CD4-positive, alpha-beta T cell treated with Interleukin-15 for 1 hour (primary cell): ENCODE results near the gene IDUA.
"Not testable (repeated sequence)": the region's sequence is repeated elsewhere in the genome, so short reads cannot be mapped to it uniquely, and the experiment has no call there.

Source experiments
- DNase-seq: peaks from one replicate; pipeline ENCODE4 v3.0.0-alpha.2; 2020

IDUA gene

DNA sequence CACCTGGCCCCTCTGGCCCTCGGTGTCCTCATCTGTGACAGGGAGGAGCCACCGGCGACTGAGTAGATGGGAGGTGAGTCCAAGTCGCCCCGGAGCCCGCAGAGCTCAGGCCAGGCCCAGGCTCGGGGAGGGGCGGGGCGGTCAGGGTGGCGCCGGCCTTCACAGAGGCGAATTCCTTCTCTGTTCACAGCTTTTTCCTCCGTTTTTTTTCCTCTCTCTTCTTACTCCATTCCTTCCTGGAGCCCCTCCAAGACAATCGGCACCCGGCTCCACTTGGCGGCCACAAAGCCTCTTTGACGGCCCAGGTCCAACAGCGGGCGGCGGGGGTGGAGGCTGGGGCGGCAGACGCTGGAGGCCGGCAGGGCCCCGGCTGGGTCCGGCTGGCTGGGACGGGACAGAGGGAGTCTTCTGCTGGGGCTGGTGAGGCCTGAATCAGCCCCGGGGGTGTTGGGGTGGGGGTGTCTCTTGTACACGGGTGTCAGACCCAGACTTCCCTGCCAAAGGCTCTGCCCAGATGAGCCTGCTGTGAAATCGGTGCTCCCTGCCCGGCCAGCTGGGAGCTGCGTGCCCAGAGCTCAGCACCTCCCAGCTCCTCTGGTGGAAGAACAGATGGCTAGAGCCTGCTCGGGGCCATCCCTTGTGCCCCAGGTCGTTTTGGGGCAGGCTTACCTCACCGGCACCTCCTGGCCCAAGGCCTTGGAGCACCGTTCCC, 47.2 kb downstream of the IDUA start:
- DNase-seq, result no peak

GRCh38 chr4:1035510-1035909, 48.7 kb downstream of the IDUA start:
- no peak for DNase-seq

- no peak for DNase-seq
Measured at GRCh38 chr4:1036095-1036494, 49.3 kb downstream of the IDUA start.

GRCh38 chr4:1036976-1037810, 50.3 kb downstream of the IDUA start:
- no peak for DNase-seq

GRCh38 chr4:1038948-1039492, 52.2 kb downstream of the IDUA start:
- no peak for DNase-seq

GRCh38 chr4:1039493-1040343, 52.9 kb downstream of the IDUA start:
- no peak for DNase-seq

GRCh38 chr4:1040344-1041146, 53.7 kb downstream of the IDUA start:
- no peak for DNase-seq

- no peak for DNase-seq
Measured at GRCh38 chr4:1041147-1041935, 54.5 kb downstream of the IDUA start.

DNA sequence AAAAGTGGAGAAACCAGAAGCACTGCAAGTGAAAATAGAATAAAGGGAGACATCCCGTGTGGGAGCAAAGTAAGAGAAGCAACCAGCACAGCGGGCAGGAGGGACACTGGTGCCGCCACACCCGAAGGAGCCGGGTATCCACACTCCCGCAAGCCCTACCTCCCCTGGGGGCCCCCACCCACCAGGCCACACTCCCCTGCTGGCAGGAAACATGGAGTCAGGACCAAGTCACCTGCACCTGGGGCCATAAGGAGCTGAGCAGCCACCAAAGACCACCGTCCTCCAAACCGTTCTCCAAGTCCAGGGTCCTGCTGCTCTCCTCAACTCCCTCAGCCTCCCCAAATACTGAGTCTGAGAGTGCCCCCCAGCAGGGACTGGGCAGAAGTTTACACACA, 55.1 kb downstream of the IDUA start:
- DNase-seq, result no peak

GRCh38 chr4:1042352-1043055, 55.7 kb downstream of the IDUA start:
- DNase-seq, result no peak

GRCh38 chr4:1043162-1043561, 56.3 kb downstream of the IDUA start:
- no peak for DNase-seq

DNA sequence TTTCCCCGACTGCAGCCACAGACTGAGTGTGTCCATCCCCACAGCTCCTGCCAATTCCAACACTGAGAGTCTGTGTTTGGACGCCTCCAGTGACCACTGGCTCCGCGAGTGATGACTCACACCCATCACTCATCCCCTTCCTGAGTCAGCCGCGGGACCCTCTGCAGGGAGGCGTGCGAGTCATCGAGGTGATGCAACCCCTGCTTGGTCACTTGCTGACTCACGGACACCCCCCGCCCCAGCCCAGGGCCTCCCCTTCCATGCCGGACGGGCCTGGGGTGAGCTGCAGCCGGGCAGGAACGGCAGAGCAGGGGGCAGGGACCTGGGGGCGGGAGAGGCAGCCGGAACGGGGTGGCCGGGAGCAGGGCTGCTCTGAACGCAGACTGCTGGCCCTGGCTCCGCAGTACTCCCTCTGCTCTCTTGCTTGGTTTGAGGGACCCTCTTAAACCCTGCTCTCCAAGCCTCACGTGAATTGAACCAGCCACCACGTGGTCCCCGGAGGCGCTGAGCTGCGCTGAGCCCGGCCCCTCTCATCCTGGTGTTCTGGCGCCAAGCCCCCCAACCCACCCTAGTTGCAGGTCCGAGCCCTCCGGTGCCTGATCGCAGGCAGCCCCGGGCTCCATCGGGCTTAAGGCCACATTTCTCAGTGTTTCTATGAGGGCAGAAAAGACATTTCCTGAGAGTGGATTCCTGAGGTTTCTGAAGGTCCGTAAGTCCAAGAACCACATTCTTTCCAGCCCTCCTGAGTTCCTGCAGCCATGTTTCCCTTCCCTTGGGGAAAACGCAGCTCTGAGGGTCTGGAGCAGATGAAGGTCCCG, 57.0 kb downstream of the IDUA start:
- peak; percentile 79 for DNase-seq

GRCh38 chr4:1044469-1045192, 57.8 kb downstream of the IDUA start:
- DNase-seq, result no peak

GRCh38 chr4:1045193-1045594, 58.4 kb downstream of the IDUA start:
- no peak for DNase-seq

DNA sequence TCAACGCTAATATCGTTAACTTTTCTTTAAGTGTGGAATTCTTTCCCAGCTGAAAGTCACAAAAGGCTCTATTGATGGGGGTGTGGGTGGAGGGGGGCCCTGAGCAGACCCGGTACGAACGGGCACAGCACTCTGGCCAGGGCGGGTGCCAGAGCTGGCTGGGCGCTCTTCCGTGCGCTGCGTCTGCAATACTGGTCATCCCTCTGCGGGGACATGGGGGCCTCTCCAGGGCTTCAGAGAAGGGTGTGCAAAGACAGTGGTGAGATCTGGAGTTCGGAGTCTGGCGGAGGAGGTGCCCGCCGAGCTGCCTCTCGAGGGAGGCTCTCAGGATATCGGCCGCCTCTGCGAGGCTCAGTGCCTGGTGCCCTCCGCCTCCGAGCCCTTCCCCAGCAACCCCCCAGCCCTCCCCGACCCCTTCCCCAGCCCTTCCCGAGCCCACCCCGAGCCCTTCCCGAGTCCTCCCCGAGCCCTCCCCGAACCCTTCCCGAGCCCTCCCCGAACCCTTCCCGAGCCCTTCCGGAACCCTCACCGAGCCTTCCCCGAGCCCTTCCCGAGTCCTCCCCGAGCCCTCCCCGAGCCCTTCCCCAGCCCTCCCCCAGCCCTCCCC, 58.9 kb downstream of the IDUA start:
- DNase-seq, result no peak

DNA sequence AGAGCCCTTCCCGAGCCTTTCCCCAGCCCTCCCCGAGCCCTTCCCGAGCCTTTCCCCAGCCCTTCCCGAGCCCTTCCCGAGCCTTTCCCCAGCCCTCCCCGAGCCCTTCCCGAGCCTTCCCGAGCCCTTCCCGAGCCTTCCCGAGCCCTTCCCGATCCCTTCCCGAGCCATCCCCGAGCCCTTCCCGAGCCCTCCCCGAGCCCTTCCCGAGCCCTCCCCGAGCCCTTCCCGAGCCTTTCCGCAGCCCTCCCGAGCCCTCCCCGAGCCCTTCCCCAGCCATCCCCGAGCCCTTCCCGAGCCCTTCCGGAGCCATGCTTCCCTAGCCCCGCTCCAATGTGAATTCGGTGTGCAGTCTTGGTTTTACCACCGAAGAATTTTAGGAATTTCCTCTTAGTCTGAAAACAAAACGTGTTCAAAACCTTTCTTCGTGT, 59.8 kb downstream of the IDUA start:
- not testable (repeated sequence) for DNase-seq

GRCh38 chr4:1047106-1047975, 60.5 kb downstream of the IDUA start:
- no peak for DNase-seq
